Fibroblast of lung (primary cell): ENCODE data around the gene SH3BGRL2.

Experiments used
- EZH2 ChIP-seq: IDR thresholded peaks from 2 replicates; pipeline ENCODE4 v1.5.1; 2012; ENCODE audit warnings: low read length, control low read depth, mild to moderate bottlenecking; ENCODE audit errors: missing control alignments
- TF ChIP-seq, protein P1 (sequence below), 2 donors: IDR thresholded peaks in 1 of 2; conservative IDR thresholded peaks in 1 of 2; 1 replicate in 1 of 2; 2 replicates in 1 of 2; pipeline ENCODE4 v1.5.1; 2011 to 2012; ENCODE audit warnings: low read length in 2 of 2, control low read depth in 1 of 2, inconsistent platforms in 1 of 2, low read depth in 1 of 2, mild to moderate bottlenecking in 1 of 2

DNA sequence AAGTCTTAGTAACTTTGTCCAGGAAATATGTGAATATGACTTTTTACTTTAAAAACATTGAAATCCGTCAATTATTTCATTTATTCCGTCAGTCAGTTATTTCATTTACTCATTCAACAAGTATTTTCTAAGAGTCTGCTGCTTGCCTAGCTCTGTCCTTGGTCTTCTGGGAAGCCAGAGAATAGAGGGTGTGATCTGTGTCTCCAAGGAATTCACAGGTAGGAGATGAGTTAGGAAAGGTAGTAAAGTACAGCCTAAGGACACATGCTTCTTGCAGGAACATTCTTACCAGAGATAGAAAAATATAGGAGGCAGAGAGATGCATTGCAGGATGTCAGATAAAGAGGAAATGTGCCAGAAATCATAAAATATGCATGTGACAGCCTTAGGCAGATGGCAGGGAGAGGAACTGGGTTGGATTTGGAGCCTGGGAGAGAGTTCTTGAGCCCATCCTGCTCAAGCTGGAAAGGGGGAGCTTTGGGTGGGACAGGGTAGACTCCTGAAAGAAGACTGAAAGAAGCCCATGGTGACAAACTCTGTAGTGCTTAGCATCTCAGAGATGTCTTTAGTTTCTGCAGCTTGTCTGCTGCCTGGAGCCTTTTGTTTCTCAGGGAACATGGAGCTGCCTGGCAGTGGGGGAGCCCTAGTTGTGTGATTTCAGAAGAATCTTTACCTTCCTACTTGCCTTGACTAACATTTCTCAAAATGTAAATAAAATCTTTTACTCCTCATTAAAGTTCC is 3.5 kb downstream of the SH3BGRL2 start:
- TF ChIP-seq, protein P1, sequence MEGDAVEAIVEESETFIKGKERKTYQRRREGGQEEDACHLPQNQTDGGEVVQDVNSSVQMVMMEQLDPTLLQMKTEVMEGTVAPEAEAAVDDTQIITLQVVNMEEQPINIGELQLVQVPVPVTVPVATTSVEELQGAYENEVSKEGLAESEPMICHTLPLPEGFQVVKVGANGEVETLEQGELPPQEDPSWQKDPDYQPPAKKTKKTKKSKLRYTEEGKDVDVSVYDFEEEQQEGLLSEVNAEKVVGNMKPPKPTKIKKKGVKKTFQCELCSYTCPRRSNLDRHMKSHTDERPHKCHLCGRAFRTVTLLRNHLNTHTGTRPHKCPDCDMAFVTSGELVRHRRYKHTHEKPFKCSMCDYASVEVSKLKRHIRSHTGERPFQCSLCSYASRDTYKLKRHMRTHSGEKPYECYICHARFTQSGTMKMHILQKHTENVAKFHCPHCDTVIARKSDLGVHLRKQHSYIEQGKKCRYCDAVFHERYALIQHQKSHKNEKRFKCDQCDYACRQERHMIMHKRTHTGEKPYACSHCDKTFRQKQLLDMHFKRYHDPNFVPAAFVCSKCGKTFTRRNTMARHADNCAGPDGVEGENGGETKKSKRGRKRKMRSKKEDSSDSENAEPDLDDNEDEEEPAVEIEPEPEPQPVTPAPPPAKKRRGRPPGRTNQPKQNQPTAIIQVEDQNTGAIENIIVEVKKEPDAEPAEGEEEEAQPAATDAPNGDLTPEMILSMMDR (conservative IDR thresholded peaks at IDR 0.05 in 1 of 2, IDR thresholded peaks at IDR 0.05 in 1 of 2; ENCODE audit: low read depth in 1 of 2, low read length in 2 of 2) = no peak
- no peak for TF ChIP-seq EZH2
